HG02973 (cell line): ENCODE data around the gene PTK7.

Experiments used
- ATAC-seq: cut with Tn5 transposase; IDR thresholded peaks from one replicate; pipeline ENCODE4 v1.9.1; 2021; ENCODE audit warnings: moderate library complexity; ENCODE audit not compliant: unreplicated experiment

Gene PTK7

DNA sequence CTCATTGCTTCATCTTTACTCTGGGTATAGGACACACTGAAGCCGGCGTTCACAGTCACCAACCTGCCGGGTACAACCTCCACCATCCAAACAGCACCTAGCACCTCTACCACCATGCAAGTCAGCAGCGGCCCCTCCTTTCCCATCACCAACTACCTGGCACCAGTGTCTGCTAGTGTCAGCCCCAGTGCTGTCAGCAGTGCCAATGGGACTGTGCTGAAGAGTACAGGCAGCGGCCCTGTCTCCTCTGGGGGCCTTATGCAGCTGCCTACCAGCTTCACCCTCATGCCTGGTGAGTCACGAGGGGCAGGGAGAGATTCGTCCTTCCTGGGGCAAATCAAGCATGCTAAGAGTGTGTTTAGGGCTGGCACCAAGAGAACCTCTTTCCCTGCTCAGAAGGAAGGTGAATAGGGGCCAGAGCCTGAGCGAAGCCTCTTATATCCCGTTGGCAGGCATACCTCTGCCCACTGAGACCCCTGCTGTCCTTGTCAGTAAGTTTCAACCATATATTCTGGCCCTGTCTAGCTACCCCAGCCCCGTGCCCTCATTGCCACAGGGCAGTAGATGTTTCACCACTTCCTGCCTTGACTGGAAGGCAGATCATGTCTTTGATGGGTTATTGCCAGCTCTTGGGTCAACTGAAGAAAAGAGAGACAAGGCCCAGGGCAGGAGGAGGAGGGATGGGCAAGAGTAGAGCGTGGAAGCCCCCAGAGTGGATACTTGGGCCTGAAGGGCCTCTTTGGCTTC is 99.7 kb downstream of the PTK7 start:
- ATAC-seq = no peak

GRCh38 chr6:43176423-43176786 is 100.3 kb downstream of the PTK7 start:
- ATAC-seq = no peak

- no peak for ATAC-seq
Measured at GRCh38 chr6:43178150-43178549, 102.0 kb downstream of the PTK7 start.

GRCh38 chr6:43178951-43179830 is 103.1 kb downstream of the PTK7 start:
- ATAC-seq = no peak

- ATAC-seq = no peak
Measured at GRCh38 chr6:43180058-43180457, 103.9 kb downstream of the PTK7 start.

GRCh38 chr6:43180985-43181384 is 104.9 kb downstream of the PTK7 start:
- ATAC-seq = no peak

GRCh38 chr6:43181621-43181941 is 105.5 kb downstream of the PTK7 start:
- ATAC-seq = no peak

DNA sequence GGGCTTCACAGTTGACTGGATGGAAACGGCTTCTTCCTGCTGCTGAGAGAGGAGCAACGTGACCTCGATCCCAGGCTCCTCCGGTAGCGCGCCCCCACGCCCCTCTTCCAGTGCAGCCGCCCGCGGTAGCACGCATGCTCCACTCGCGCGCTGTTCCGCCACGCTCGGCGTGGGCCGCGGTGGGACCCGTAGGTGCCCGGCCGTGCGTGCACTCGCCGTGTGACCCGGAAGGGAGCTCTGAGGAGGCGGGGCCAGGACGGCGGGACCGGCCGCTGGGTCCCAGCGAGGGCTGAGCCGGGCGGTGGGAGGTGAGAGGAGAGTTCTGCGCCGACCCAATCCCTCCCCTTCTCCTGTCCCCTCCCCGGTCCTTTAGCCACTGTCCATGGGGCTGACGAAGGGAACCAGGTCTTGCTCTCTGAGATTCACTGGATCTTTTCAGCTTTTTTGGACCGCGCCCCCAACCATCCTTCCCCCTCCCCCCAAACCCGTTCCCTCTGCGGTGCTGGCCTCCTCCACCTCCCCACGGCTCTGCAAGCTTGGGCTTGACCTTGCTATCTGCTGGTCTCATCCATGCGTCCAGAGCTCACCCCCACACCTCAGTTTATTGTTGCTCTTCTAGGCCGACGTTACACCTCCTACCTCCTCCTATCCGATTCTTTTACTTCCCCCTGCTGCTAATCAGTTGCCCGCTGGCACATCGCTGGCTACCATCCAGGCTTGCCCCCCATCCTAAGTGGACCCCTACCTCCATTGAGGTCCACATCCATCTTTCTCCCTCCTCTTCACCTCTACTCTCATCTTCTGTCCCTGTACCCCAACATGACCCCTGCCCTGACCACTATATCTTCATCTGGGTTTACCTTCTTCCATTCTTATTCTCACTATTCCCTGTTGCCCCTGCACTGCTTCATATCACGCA is 106.1 kb downstream of the PTK7 start, which contains the start of gene CUL9:
Gene CUL9, plus strand, starts transcription at position 255 of the 919 bp plus-strand sequence. CDS start 2,115 bp downstream, outside the sequence.
- peak; percentile 80 for ATAC-seq

DNA sequence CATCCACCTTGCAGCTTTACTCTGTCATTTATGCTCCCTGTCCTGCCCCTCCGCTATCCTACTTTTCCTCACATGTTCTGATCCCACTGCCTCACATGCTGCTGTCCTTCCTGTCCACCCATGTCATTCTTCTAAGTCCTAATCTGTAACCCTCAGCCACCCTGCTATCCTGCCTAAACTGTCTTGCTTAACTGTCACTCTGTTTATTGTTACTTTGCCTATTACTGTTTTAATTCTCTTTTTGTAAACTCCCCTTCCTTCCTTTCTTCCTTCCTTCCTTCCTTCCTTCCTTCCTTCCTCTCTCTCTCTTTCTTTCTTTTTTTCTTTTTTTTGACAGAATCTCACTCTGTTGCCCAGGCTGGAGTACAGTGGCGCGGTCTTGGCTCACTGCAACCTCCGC is 107.3 kb downstream of the PTK7 start:
- ATAC-seq = no peak

DNA sequence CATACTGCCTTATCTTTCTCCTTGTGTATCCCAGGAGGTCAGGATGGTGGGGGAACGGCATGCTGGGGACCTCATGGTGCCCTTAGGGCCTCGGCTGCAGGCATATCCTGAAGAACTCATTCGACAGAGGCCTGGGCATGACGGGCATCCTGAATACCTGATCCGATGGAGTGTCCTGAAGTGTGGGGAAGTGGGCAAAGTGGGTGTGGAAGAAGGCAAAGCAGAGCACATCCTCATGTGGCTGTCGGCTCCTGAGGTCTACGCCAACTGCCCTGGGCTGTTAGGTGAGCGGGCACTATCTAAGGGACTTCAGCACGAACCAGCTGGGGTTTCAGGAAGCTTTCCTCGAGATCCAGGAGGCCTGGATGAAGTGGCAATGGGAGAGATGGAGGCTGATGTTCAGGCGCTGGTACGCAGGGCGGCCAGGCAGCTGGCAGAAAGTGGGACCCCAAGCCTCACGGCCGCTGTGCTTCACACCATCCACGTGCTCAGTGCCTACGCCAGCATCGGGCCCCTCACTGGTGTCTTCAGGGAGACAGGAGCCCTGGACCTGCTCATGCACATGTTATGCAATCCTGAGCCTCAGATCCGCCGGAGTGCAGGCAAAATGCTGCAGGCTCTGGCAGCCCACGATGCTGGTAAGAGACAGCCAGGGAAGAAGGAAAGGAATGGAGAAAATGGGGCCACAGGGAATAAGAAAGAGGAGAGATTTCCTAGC is 108.3 kb downstream of the PTK7 start:
- ATAC-seq = no peak

DNA sequence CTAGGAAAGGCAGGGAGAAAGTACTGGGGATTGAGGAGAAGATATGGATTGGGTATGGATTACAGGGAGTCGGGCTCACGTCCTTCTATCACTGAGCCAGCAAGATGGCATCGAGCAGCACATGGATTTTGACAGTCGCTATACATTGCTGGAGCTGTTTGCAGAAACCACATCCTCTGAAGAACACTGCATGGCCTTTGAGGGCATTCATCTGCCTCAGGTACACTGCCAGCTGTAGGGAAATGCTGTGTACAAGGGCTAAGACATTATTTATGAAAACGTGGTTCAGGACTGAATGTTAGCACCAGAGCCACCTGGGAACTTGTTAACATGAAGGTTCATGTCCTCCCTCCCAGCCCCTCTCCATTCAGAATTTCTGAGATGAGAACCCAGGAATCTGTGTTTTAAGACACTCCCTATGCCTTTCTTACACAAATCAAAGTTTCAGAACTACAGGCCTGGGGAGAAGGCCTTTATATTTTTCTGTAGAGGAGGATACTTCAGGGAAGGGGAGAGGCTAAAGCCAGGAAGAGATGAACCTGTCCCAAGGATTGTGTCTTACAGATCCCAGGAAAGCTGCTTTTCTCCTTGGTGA is 109.4 kb downstream of the PTK7 start:
- no peak for ATAC-seq

DNA sequence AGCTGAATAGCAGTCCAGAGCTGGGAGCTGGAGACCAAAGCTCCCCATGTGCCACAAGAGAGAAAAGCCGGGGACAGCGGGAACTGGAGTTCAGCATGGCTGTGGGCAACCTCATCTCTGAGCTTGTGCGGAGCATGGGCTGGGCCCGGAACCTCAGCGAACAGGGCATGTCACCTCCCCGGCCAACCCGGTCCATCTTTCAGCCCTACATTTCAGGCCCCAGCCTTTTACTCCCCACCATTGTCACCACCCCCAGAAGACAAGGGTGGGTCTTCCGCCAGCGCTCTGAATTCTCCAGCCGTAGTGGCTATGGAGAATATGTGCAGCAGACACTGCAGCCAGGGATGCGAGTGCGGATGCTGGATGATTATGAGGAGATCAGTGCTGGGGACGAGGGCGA is 109.9 kb downstream of the PTK7 start:
- no peak for ATAC-seq

GRCh38 chr6:43186706-43187105 is 110.6 kb downstream of the PTK7 start:
- no peak for ATAC-seq

GRCh38 chr6:43187821-43188220 is 111.7 kb downstream of the PTK7 start:
- ATAC-seq = no peak

- ATAC-seq = no peak
Measured at GRCh38 chr6:43188426-43188825, 112.3 kb downstream of the PTK7 start.

GRCh38 chr6:43189776-43190304 is 113.7 kb downstream of the PTK7 start:
- ATAC-seq = no peak

- ATAC-seq = no peak
Measured at GRCh38 chr6:43192911-43193310, 116.8 kb downstream of the PTK7 start.

DNA sequence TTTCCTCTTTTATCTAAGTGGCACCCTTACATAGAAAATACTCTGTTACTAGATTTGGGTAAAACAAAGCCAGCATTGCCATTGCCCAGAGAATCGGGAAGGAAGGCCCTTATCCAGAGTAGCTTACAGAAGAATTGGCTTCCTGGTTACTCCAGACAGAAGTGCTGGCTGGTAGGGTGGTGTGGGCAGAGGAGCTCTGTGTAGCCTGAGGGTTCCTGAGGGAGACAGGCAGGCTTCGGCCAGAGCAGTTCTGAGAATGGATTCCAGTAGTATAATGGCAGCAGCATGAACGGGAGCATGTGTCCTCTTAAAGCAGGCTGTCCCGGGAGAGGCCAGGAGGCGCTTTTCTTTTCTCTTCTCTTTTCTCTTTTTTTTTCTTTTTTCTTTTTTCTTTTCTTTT is 117.8 kb downstream of the PTK7 start:
- no peak for ATAC-seq

GRCh38 chr6:43196337-43196736 is 120.2 kb downstream of the PTK7 start:
- no peak for ATAC-seq

- ATAC-seq = no peak
Measured at GRCh38 chr6:43199912-43200311, 123.8 kb downstream of the PTK7 start.
